ENCODE measurements around the gene ATG2A. TPM values are rescaled to one million over a fixed set of nuclear protein-coding genes. Genes with fewer than 3 reads are reported as not detected.
A peak's percentile ranks its signal among the peaks of the same experiment; 100 is the strongest.

ATG2A gene
- total and polyA plus RNA-seq, 12 donors: 3.6 to 43.5 (median 33.1) TPM

GRCh38 chr11:64871492-64871891 is 45.5 kb downstream of the ATG2A start:
- Histone ChIP-seq H3K9me3 (replicated peaks in 1 of 3) (no peaks in the 10 kb centered on the region), H3K27ac (peak overlapping the region in 1 of 5 donors; percentile 68), H3K36me3 (replicated peaks in 1 of 2) (peaks cover 0 to 36% of the 10 kb centered on the region in 2 donors), H3K27me3 (no peaks in the 10 kb centered on the region), H3K4me1 (replicated peaks in 1 of 2) (peaks cover 23 to 52% of the 10 kb centered on the region in 2 donors), H3K4me3 (no peak overlapping the region)
- DNase-seq: no peak
- TF ChIP-seq POLR2A (IDR thresholded peaks at IDR 0.05) (no peak), CTCF (IDR thresholded peaks at IDR 0.05) (no peak)
- intact Hi-C loops (cut with DNase I): no loop called here
- 66 to 77% (median 72%) methylated on average over 3 of the region's 3 CpGs for WGBS, 4 donors

- WGBS, 4 donors: 66 to 93% (median 71%) methylated on average over 3 to 20 of the region's 20 CpGs
- no peak overlapping the region for H3K4me3 ChIP-seq
- H3K4me1 ChIP-seq (replicated peaks in 1 of 2): peaks cover 18 to 50% of the 10 kb centered on the region in 2 donors
Observed at GRCh38 chr11:64870893-64871466, 46.0 kb downstream of the ATG2A start.

GRCh38 chr11:64870176-64870892 is 46.7 kb downstream of the ATG2A start:
- TF ChIP-seq CTCF (IDR thresholded peaks at IDR 0.05): no peak
- TF ChIP-seq POLR2A (IDR thresholded peaks at IDR 0.05): no peak
- peaks cover 11 to 50% of the 10 kb centered on the region in 2 donors for H3K4me1 ChIP-seq (replicated peaks in 1 of 2)
- peak overlapping the region in 3 of 5 donors; percentile 34 to 76 (median 68) for H3K27ac ChIP-seq
- H3K27me3 ChIP-seq: no peaks in the 10 kb centered on the region
- DNase-seq: peak in 3 of 7 donors; percentile 49 to 58 (median 56)
- WGBS, 4 donors: 37 to 68% (median 47%) methylated on average over 6 to 19 of the region's 19 CpGs
- H3K4me3 ChIP-seq: no peak overlapping the region
- peaks cover 0 to 36% of the 10 kb centered on the region in 2 donors for H3K36me3 ChIP-seq (replicated peaks in 1 of 2)
- H3K9me3 ChIP-seq (replicated peaks in 1 of 3): no peaks in the 10 kb centered on the region
- intact Hi-C loops (cut with DNase I): no loop called here

More at GRCh38 chr11:64870893-64871466, 46.0 kb downstream of the ATG2A start:
- no peak for DNase-seq
- Histone ChIP-seq H3K27ac (peak overlapping the region in 3 of 5 donors; percentile 34 to 76 (median 68)), H3K27me3 (no peaks in the 10 kb centered on the region), H3K36me3 (replicated peaks in 1 of 2) (peaks cover 0 to 36% of the 10 kb centered on the region in 2 donors), H3K9me3 (replicated peaks in 1 of 3) (no peaks in the 10 kb centered on the region)
- TF ChIP-seq POLR2A (IDR thresholded peaks at IDR 0.05): no peak
- TF ChIP-seq CTCF (IDR thresholded peaks at IDR 0.05): no peak
- intact Hi-C loops (cut with DNase I): no loop called here

- DNase-seq: no peak
- Histone ChIP-seq H3K4me1 (replicated peaks in 1 of 2) (peaks cover 17 to 50% of the 10 kb centered on the region in 2 donors), H3K9me3 (replicated peaks in 1 of 3) (no peaks in the 10 kb centered on the region), H3K36me3 (replicated peaks in 1 of 2) (peaks cover 0 to 34% of the 10 kb centered on the region in 2 donors), H3K27me3 (no peaks in the 10 kb centered on the region), H3K27ac (peak overlapping the region in 2 of 5 donors; percentile 68 to 76), H3K4me3 (no peak overlapping the region)
- TF ChIP-seq POLR2A (IDR thresholded peaks at IDR 0.05): no peak
- TF ChIP-seq CTCF (IDR thresholded peaks at IDR 0.05): no peak
- intact Hi-C loops (cut with DNase I): no loop called here
- 69 to 79% (median 77%) methylated on average over 4 to 9 of the region's 9 CpGs for WGBS, 4 donors
Observed at GRCh38 chr11:64869571-64870175, 47.3 kb downstream of the ATG2A start.

Measured in adrenal gland (tissue), 12 donors.